Activated T-cell treated with anti-CD3 and anti-CD28 coated beads, Interleukin-2, amount 50 U/mL, for 48 hours (primary cell): Measurements from ENCODE around the gene TRIP11.
A peak's percentile ranks its signal among the peaks of the same experiment; 100 is the strongest.
"Not testable (repeated sequence)": the region's sequence is repeated elsewhere in the genome, so short reads cannot be mapped to it uniquely, and the experiment has no call there.

Source experiments
- DNase-seq, 2 experiments: peaks; one replicate each; pipeline ENCODE4 v3.0.0-alpha.2; 2020

The TRIP11 gene

DNA sequence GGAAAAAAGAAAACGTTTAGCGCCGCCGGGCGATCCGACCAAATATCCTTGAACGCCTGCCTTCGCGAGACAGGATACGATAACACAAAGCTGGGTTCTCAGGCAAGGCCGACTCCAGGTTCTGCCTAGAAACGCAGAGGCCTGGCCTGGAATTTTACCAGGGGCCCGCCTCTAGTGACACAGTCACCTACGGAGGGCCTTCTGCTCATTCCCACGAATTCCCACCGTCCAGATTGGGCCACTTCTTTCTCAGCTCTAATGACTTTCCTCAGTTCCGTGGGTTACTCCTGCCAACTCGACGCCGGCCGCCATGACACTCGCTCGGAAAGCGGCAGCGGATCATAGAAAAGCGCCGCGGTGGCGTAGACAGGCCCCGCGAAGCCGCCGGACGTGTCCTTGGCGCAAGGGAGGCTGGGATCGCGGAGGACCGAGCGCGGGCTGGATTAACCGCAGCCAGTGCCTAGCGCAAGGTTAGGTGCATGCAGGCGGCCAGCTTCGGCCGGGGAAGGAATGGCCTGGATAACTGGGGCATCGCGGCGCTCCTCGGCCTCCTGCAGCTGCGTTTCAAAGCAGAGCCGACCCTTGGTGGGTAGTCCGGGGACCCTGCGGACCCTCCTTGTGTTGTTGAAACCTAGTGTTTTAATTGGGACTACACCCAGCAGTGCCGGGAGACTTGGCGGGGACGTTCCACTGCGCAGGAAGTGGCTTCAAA, at the start of gene TRIP11:
Gene TRIP11 (minus strand): TSS at position 341 of the 712 bp plus-strand sequence. CDS start 374 bp downstream, outside the sequence.
- DNase-seq = peak; percentile 96 to 97

DNA sequence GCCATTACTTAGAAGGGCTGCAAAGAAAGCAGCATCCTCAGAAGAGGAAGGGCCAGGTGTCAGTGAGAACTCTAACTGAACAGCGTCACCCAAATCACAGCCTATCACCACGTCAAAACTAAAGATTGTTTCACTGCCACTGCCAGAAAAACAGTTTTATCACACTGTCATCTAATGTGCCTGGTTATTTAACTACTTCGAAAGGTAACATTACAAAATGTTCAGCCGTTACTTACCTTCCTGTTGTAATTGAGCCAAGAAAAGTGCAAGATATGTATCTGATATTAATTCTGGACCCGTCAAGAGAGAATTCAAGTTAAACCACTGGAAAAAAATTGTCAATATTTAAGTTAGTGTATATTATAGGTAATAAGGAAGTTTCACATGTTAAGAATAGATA, 48.6 kb upstream of the TRIP11 start:
- DNase-seq = no peak

DNA sequence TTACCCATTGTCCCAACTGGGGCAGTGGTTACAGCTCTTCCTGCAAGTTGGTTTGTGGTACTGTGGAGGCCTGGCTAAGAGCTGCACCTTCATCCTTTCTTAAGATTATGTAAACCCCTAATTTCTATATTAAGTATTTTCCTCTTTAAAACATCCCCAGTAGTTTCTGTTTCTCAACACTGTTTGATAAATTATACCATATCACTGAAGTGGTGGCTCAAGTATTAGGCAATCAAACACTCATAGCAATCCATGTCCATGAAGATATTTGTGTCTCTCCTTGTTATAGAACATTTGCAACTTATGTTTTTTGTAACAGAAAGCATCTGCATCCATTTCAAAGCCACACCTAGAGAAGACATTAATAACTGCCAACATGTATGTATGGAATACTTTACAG, 34.7 kb upstream of the TRIP11 start:
- no peak for DNase-seq

DNA sequence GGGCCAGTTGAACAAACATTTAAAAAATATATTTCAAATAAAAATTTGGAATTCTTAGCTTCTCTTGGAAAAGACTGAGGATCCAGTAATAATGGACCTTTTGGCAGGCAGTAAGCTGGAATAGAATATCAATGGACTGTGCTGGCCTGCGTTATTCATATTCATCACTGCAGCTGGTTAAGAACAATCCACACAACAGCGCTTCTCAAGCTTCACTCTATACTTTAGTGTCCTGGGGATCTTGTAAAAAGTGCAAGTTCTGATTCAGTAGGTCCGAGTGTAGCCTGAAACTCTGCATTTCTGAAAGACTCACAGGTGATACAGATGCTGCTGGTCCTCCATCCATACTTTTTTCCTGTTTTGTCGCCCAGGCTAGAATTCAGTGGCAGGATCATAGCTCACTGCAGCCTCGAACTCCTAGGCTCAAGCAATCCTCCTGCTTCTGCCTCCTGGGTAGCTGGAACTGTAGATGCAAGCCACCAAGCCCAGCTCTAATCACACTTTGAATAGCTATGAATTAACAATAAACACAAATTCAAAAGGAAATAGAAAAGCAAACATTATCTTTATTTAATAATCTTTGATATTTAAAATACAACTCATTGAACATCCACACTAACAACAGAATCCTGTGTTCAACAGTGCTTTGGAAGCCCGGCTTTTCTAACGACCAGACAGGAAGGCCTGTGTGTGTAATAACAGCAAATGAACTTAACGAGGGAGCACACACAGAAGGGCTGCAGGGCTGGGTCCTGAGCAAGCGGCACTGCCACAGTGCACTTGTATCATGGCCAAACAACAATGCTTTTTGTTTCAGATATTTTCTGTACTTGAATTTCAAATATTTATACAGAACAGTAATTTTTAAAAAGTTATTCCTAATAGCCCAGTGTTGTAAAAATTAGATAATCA, 18.4 kb upstream of the TRIP11 start:
- DNase-seq = no peak

DNA sequence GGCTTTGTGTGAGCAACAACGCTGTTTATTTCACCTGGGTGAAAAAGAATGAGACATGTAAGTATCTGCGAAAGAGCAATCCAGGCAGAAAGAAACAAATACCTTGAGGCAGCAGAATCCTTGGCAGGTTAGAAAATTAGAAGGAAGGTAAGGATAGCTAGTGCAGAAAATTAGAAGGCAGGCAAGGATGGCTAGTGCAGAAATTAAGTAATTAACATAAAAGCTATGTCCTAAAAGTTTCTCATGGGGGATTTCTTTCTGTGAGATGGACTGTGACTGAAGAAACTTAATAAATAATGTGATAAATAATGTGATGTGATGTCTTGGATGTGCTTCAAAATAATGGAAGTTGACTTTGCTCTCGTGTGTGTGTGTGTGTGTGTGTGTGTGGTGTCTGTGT, 9.9 kb upstream of the TRIP11 start:
- no peak for DNase-seq

DNA sequence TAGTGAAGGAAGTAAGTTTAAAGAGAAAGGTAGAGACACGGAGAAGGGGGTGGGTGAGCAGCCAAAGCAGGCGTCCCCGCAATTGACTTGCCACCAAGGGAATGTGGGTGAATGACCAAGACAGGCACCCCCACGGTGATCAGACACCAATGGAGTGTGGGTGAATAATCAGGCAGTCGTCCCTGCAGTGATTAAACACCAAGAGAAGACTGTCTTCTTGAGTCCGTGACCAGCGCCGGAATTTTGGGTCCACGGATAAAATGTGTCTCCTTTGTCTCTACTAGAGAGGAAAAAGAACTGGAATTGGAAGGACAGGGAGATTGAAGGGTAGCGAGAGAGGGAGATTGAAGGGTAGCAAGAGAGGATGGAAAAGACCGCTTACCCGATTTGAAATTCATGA, 9.4 kb upstream of the TRIP11 start:
- DNase-seq = not testable (repeated sequence)

DNA sequence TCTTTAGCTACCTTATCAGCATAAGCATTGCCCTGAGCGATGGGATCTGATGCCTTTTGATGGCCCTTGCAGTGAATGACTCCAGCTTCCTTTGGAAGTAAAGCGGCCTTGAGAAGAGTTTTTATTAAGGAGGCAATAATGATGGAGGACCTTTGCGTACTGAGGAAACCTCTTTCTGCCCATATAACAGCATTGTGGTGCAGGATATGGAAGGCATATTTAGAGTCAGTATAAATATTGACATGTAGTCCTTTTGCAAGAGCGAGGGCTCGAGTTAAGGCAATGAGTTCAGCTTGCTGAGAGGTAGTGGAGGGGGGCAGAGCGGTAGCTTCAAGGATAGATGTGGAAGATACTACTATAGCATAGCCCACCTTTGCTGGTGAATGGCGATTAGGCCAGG, 6.0 kb upstream of the TRIP11 start:
- DNase-seq = not testable (repeated sequence)

DNA sequence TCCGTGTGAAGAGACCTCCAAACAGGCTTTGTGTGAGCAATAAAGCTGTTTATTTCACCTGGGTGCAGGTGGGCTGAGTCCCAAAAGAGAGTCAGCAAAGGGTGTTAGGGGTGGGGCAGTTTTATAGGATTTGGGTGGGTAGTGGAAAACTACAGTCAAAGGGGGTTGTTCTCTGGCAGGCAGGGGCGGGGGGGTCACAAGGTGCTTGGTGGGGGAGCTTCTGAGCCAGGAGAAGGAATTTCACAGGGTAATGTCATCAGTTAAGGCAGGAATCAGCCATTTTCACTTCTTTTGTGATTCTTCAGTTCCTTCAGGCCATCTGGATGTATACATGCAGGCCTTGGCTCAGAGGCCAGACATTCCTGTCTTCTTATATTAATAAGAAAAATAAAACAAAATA, 1.9 kb upstream of the TRIP11 start:
- not testable (repeated sequence) for DNase-seq

DNA sequence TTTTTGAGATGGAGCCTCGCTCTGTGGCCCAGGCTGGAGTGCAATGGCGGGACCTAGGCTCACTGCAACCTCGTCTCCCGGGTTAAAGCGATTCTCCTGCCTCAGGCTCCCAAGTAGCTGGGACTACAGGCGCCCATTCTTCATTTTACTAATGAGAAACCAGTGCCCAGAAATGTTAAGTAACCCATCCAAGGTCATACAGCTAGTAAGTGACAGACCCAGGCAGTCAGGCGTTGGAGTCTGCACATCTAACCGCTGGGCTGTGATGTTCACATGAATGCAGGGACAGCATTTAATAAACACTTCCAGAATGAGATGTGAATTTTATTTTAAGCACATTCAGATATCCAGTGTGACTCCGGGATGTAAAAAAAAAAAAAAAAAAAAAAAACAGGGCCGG, 1.3 kb upstream of the TRIP11 start:
- DNase-seq = no peak

DNA sequence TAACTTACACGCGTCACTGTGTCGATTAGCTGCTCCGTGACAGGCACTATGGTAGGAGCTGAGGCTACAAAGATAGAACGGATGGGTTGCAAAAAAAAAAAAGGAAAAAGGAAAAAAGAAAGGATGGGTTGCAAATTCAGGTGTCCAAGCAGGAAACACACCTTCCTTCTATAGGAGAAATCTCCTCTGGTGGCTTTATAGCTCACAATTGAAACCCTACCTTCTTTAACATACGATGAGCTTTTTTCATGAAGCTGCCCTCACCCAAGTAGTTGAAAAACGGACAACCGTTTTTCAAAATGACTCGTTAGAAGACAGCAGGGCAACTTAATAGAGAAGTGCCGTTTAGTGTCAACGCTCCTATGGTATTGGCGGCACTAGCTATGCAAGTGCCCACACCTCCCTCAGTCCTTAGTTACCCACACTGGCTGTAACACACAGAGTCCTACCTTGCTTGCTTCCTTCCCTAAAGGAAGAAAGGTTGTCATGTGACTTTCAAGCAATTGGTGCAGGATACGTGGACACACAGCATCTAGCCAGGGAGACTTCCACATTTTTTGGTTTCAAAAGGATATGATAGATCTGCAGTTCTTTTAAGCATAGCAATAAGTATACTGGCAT, 682 bp upstream of the TRIP11 start:
- DNase-seq = peak; percentile 28 to 31

DNA sequence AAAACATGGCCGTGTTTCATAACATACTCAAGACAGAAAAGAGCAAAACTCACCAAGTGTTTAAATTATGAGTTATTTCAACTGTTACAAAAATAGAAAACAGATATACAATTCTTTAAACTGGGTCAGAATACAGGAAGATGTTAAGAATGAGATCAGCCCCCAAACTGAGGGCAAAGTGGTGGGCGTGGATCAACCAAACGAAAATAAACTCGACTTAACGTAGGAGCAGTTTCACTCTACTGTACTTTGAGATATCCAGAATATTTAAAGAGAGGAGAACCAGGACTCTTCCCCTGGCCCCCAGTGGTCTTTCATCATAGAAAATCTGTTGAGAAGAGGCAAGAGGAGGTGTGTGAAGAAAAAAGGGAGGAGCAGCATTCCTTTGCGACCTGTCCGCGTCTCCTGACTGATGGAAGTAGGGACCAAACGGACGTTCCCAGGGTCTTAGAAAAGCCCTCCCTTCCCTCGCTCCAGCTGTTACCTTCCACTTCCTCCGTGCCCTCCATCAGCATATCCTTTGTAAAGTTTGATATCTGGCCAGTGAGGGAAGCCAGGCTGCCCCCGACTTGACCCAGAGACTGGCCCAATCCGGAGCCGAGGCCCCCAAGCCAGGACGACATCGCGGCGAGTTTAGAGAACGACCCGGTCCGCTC, 668 bp downstream of the TRIP11 start:
- peak in 1 of 2 experiments; percentile 36 for DNase-seq

DNA sequence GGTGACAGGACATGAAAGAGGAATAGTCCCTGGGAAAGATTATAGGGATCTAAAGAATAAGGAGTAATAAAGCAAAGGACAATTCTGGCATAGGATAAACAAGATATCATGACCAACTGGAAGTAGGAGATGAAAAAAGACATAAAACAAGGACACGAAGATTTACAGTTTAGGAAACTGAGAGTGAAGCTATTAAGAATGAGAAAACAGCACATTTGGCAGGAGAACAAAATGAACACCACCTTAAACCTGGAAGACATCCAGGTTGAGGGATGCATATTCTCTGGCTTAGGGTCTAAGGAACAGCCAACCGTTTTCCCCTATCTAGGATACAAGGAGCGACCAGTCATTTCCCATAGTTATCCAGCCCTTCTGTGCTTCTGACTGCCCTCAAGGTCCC, 1.9 kb downstream of the TRIP11 start:
- no peak for DNase-seq

DNA sequence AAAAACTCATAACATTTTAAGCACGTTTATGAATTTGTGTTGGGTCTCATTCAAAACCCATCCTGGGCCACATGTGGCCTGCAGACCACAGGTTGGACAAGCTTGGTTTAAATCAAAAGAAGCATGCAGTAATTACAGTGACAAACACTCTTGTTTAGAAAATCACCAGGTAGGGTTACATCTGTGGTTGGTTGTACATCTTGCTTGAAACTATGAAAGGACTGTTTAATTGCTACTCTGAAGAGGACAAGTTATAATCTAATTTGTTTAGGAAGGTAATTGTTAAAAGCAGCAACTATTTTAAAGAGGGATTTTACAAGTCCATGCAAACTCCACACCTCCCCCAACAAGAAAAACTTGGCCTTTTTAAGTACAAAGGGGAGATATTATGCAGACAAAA, 4.0 kb downstream of the TRIP11 start:
- no peak for DNase-seq

DNA sequence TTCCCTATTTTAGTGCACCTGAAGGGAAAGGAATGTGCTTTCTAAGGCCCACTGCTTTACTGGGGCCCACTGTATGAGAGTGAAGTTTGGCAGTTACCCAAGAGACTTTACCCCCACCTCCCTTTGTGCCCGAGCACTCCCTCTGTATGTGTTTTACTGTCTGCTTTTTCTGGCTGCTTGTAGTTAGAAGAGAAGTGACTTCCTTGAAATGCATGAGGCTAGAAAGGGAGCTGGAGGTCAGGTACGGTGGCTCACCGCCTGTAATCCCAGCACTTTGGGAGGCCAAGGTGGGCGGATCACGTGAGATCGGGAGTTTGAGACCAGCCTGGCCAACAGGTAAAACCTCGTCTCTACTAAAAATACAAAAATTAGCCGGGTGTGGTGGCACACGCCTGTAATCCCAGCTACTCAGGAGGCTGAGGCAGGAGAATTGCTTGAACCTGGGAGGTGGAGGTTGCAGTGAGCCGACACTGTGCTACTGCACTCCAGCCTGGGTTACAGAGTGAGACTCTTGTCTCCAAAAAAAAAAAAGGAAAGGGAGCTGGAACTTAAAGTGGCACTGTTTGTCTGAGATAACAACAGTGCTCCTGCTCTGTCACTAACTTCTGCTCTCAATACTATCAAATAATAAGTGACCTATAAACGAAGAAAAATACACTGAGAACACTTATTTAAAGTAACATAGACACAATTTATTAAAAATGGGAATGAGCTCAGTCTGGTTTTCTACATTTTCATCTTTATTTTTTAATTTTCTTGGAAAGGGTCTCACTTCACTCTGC, 5.8 kb downstream of the TRIP11 start:
- DNase-seq = no peak

DNA sequence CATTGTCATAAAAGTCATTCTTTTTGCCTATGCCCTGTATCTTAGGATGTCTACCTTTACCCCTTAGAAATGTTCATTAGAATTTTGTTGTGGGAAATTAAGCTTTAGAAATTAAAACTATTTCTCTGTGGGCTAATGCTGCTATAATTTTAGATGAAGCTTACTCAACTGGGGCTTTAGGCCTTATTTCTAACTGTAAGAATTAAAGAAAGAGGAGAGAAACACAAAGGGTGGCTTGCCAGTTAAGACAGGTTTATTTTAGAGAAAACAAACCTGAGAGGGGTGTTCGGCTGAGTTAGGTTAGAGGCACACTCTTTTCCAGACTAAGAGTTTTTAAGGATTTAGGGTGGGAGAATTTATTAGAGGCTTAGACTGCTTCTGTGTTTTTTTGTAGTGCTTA, 6.4 kb downstream of the TRIP11 start:
- no peak for DNase-seq

DNA sequence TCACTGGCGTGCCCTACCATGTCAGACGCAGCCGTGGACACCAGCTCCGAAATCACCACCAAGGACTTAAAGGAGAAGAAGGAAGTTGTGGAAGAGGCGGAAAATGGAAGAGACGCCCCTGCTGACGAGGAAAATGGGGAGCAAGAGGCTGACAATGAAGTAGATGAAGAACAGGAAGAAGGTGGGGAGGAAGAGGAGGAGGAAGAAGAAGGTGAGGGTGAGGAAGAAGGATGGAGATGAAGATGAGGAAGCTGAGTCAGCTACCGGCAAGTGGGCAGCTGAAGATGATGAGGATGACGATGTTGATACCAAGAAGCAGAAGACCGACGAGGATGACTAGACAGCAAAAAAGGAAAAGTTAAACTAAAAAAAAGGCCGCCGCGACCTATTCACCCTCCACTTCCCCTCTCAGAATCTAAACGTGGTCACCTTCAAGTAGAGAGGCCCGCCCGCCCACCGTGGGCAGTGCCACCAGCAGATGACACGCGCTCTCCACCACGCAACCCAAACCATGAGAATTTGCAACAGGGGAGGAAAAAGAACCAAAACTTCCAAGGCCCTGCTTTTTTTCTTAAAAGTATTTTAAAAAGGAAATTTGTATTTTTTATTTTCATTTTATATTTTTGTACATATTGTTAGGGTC, 13.2 kb downstream of the TRIP11 start:
- peak; percentile 38 to 43 for DNase-seq

DNA sequence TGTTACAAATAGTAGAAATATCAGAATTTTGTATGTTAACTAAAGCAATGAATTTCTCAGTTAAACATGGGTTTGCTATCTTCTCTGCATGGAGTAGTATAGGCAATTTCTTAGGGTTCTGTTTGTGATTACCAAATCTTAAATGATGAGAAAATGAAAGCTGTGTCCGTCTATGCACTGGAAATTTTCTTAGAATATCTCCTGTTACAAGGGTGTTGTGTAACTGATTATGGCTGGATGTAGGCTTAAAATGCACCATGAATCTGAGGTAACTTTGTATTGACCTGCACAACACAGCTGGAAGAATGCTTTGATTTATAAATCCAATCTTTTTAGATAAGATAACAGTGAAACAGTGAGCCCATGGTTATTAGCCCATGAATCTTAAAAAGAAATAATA, 17.8 kb downstream of the TRIP11 start:
- DNase-seq = no peak

DNA sequence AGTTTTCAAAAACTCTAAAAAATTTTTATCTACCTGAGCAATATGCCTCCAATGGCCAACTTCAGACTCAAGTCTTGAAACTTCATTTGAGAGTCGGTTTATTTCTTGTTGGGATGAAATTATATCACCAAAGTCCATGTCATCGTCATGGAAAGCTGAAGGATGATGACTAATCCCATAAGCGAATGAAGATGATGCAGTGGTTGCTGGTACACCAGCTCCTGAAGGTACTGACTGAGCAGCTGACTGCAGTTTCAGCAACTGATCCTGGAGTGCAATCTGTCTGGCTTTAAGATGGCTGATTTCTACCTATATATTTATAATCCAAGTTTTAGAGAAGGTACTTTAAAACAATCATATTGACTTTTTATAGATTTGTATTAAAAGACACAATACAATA, 18.3 kb downstream of the TRIP11 start:
- no peak for DNase-seq

DNA sequence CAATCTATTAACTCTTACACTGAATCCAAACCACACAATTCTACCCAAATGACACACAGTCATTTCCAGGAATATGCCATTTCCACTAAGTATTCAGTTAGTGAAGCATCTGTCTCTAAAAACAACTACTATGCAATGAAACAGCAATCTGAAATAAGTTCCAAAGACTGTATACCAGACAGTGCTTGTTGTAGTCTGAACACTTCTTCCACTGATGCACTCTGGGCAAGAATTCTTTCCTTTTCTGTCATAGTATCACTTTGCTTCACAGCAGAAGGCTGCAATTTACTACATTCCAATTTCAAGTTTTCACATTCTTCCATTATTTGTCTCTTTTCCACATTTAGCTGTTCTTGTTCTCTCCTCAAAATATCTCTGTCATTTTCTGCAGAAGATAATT, 25.8 kb downstream of the TRIP11 start:
- no peak for DNase-seq

DNA sequence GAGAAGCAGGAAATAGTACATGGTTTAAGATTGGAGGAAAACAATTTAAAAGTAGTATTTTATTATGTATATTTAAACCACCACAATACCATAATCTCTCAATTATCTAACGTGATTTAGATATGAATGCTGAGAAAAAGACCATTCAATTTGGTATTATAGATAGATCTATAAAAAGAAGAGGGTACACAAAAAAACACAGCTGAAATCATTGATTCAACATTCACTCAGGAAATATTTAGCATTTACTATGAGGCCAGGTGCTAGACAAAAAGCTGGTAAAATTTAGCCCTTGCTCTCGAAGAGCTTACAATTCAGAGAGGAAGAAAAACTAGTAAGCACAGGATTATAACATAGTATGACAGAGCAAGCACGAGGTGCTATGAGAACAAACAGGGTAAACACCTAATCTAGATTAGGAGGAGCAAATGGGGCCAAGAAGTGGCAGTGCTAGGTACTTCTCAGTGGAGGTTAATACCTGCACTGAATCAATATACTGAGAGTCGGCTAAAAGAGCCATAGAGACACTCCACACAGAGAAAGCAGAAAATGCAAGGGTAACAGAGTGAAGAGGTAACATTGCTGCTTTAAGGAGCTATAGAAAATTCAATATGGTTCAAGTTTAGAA, 27.6 kb downstream of the TRIP11 start:
- no peak for DNase-seq

DNA sequence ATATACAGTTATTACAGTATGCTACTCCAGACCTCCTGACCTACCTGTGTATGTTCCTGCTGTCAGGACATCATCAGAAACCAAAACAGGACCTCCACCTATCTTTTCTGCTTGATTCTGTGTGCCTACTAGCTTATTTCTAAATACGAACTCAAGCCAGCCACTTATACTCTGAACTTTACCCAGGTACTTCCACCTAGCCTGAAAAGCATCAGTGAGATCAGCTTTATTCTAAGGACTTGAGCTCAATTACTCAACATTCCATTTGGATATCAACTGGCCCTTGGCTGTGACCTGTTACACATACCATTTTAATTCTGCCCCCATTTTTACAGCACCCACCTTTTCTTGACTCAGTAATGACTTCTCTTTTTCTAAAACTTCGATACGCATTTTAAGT, 29.2 kb downstream of the TRIP11 start:
- no peak for DNase-seq
